GM18861 (cell line): Measurements from ENCODE around the gene DIRAS1.

ENCODE experiments used
- ATAC-seq: cut with Tn5 transposase; IDR thresholded peaks from one replicate; pipeline ENCODE4 v1.9.1; 2021; ENCODE audit not compliant: unreplicated experiment

Gene DIRAS1, protein sequence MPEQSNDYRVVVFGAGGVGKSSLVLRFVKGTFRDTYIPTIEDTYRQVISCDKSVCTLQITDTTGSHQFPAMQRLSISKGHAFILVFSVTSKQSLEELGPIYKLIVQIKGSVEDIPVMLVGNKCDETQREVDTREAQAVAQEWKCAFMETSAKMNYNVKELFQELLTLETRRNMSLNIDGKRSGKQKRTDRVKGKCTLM

DNA sequence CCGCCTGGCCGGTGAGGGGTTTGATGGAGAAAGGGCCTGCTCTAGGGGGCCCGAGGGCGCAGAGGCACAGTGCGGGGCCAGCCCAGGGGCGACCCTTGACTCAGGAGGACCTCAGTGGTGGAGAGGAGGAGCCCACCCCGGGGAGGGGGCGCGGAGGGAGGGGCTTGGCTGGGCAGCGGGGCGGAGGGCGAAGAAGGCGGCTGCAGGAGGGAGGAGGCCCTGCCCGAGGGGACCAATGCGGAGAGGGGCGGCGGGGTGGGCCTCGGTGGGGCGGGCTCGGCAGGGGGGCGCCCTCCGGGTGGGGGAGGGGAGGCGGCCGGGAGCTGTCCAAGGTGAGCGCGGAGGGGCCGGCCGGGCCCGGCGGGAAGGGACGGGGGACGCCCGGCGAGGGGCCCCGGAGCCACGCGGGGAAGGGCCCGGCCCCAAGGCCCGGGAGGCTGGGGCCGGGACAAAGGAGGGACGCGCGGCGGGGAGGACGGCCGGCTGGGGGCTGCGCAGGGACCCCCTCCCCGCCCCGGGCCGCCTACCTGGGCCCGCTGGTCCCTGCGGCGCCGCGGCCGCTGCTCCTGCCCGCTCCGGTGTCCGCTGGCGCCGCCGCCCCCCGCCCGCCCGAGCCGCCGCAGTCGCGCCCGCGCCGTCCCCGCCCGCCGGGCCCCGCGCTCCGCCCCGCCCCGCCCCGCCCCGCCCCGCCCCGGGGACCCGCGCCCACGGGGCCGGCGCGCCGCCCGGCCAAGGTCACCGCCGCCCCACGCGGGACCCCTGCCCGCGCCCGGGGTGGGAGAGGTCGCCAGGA, at the start of gene DIRAS1:
TSS of gene DIRAS1 (minus strand) at position 596 of the 793 bp plus-strand sequence. CDS start 3,566 bp downstream, outside the sequence.
- no peak for ATAC-seq

DNA sequence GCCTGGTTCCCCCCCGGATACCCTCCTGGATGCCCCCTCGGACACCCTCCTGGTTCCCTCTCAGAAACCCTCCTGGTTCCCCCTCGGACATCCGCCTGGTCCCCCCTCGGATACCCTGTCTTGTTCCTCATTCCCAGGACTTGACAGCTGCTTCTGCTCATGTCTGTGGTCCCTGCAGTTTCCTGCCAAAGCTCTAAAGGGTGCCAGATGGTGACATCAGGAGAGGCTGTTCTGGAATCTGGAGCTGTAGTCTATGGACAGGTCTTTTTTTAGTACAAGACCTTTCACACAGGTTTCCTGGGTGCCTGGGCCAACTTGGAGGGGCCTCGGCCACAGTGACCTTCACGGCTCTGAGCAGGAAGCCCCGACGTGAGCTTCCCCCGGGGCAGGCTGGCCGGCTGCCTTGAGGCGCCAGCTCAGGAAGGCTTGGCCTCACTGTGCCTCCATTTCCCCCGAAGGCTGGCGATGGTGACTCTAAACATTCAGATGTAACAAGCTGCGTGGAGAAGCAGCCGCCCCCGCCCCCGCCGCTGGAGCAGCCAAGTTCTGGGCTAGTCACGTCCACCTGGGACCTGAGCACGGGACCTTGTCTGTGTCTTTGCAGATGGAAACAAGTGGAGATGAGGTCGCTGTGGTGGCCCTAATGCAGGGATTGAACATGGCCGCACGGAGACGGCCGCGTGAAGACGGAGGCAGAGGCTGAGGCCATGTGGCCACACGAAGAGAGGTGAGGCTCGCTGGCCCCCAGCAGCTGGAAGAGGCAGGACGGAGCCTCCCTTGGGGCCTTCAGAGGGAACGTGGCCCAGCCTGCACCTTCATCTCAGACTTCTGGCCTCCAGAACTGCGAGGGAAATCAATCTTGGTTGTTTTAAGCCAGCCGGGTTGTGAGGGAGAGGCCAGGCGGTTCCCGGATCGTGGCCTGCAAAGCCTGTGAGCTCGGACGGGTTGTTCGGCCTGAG, 49.2 kb upstream of the DIRAS1 start:
- ATAC-seq = no peak

DNA sequence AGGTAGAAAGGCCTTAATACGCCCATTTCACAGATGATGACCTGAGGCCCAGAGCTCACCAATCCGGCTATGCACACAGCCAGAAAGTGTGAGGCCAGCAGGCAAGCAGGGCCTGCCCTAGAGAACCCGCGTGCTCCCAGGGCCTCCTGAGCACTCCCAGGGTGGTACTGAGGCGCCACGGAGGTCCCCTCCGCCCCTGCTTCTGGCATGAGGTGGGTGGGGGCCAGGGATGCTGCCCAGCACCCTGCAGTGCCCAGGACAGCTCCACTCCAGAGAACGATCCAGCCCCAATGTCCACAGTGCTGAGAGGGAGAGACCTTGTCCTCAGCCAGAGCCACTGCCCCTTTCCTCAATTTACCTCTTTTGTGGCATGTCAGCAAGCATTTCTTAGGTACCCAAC, 48.0 kb upstream of the DIRAS1 start:
- ATAC-seq = no peak

DNA sequence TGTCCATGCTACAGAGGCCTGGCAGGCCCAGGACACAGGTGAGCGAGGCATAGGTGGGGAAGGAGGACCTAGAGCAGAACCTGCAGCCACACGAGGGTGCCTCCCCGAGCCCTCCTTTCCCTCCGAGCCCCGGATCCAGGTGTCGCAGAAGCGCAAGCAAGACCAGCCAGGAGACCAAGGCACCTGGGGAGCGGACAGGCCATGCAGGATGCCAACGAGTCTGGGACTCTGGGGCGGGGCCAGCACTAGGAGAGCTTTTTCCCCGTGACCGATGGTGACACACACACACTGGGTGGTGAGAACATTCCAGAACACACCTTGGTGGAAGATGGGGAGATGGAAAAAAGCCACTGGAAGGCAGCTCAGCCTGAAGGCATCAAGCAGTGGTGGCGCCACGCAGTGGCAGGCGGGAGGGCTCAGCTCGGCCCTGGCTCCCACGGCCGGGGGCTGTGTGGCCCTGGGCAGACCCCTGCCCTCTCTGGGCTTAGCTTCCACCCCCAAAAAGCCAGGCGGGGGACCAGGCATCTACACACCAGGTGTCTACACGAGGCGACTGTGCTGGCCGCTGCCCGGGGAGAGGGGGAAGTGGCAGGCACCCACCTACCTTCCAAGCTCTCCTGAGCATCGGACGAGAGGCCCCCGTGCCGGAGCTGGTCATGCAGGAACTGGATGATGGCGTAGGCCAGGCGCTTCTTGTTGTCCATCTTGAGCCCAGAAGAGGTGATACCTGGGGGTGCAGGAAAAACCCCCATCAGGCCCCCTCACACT, 47.4 kb upstream of the DIRAS1 start:
- ATAC-seq = no peak

DNA sequence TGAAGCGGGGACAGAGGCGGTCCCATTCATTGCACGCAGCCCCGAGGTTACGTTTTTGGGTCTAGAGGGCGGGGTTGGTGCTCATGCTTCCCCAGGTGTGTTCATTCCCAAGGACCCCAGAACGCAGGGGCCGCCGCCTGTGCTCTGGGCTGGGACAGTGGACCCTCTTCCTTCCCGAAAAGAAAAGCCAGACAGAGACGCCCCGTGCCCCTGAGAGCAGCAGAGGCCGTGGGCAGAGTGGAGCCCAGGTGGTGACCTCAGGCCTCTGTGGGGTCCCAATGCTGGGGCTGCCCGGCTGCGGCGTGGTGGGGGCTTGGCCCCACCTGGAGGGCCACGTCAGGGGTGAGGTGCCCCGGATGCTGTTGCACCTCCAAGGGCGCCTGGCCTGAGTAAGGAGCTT, 46.5 kb upstream of the DIRAS1 start:
- ATAC-seq = no peak

DNA sequence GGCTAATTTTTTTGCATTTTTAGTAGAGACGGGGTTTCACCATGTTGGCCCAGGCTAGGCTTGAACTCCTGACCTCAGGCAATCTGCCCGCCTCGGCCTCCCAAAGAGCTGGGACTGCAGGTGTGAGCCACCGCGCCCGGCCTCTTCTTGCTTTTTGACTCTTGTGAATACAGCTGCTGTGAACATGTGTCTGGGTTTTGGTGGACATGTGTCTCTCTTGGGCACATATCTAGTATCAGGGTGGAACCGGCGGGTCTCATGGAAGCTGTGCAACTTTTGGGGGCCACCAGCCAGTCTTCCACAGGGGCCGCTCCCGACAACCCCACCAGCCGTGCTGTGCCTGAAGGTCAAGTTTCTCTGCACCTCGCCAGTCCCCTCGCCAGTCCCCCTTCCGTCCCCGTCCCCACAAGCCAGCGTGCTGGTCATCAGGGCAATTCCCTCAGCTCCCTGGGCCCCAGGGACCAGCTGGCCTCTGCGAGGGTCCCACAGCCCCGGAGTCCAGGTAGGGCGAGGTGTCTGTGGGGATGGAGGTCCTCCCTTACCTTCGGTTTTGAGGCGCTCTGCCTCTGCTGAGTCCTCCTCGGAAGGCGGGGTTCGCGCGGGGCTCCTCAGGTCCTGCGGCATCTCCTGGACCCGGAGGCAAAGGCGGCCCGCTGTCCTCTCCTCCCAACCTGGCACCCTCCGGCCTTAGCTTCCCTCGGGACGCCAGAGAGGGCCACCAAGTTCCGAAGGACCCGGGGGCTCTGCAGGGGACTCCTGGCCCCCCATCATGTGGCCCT, 45.6 kb upstream of the DIRAS1 start:
- ATAC-seq = no peak

DNA sequence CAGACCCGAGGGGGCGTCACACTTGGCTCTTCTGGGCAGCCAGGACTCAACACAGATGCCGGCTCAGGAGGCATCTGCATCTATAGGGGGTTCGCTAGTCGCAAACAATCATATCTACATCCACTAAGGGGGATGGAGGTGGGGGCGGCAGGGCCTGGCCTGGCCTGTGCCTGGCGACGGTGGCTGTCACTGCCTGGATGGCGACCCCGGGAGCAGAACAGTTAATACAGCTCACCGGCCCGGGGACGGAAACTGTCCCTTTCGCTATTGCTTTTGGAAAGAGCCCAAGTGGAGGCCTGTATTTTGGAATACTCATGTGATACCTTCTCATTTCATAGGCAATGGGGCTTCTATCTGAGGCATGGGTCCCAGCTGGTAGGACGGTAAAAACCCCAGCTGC, 44.2 kb upstream of the DIRAS1 start:
- no peak for ATAC-seq

DNA sequence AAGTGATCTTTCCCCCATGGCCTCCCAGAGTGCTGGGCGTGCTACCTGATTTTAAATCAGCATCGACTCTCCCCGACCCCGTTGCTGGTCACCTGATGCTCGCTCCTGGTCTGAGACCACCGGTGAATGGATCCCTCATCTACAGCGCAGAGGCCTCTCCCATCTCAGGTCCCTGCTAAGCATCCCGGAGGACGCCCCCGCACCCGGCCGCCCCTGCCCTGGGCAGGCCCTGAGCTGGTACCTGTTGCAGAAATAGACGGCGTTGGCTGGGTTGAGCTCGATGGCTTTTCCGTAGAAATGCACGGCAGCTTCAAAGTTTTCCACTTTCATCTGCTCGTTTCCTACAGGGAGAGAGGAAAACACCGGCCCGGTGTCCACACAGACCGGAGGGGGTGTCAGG, 43.8 kb upstream of the DIRAS1 start:
- ATAC-seq = no peak

DNA sequence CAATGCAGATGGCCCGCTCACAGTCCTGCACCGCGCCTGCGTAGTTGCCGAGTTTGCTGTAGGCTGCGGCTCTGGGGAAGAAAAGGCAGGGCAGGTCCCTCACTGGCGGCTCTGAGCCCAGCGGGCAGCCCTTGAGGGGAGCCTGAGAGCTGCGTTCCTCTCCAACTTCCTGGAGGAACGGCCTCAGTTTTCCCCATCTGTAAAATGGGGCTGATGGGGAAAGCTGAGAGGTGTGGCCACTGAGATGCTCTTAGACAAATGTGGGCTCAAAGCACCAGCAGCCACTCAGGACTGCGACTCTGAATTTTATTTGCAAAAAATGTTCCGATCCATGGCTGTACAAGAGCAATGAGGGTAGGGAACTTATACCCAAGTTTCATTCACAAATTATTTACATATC, 42.5 kb upstream of the DIRAS1 start:
- no peak for ATAC-seq

DNA sequence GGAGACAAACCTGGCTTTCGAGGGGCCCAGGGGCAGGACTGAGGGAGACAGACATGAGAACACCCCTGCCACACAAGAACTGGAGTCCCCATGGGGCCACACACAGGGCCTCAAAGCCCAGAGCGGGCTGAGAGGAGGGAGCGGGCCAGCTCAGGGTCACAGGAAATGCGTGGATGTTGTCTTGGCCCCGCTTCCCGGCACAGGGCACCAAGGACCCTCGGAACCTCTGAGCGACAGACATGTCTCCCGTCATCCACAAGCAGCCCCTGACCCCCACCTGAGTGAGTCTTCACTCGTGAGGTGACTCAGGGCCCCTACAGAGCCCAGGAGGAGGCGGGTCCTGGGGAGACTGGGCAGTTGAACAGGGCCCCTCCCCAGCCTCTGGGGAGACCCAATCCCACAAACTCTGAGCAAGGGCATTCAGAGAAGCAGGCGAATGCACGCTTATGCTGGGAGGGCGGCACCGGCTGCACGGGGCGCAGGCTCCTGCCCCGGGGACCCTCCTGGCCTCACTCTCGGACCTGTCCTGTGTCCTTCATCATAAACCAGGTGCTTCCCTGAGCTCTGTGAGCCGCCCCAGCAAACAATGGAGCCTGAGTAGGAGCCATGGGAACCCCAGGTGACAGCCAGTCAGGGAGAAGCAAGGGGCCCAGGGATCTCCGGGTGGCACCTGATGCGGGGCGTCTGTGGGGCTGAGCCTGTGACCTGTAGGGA, 41.8 kb upstream of the DIRAS1 start:
- ATAC-seq = no peak

DNA sequence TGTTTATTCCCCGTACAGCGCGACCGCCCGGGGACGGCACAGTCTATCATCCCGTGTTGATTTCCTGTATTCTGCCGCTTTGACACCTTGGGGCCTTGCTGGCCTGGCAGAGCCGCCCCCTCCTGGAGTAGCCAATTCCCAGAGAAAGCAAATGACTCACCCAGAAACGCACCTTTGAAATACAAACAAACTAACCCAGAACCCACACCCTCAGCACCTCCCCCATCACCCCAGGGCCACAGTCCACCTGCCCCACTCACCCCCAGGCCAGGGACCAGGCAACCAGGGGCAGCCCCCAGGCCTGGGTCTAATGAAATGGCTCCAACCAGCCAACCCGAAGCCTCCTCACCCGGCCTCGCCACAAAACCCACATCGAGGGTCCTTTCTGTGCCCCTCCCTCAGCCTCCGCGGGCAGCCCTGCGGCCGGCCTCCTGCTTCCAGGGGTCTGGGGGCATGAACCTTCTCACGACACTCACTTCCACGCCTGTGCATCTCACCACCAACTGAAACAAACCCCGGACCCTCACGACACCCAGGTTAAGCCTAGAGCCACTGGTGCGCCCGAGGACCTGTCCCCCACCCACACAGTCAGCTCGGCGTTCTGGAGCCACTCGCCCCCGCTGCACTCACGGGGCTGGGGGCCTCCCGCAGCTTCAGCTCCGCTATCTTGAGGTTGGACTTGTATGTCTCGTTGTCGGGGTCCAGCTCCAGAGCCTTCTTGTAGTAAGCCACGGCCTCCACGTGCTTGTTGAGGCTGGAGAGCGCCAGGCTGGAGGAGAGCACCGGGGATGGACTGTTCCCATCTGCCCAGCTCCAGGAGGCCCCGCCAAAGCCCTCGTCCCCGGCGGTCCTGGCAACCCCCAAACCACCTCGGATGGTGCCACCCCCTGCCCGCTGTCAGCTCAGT, 41.0 kb upstream of the DIRAS1 start:
- no peak for ATAC-seq

DNA sequence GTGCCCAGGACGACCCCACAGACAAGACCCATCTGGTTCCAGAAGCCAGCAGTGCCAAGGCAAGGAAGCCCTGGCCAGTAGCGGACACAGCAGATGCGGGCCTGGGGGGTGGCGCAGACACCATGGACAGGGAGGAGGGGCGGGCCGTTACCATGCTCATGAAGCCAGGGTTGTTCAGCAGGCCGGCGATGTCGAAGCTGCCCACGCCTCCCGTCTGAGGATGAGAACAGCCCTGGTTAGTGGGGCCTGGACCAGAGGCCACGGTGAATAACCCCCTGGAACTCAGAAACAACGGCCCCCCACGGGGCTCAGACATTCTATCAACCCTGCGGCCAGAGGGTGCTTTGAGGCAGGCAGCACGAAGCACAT, 40.1 kb upstream of the DIRAS1 start:
- ATAC-seq = no peak

DNA sequence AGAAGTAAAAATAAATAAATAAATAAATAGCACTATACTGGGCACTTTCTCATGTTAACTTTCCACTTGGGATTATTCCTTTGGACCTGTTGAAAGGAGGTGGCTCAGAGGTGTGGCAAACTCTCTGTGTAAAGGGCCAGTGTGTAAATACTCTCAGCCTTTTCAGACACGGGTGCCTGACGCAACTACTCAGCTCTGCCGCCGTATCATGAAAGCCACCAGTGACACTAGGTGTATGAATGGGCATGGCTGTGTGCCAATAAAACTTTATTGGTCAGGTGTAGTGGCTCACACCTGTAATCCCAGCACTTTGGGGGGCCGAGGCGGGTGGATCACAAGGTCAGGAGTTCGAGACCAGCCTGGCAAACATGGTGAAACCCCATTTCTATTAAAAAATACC, 38.8 kb upstream of the DIRAS1 start:
- no peak for ATAC-seq

DNA sequence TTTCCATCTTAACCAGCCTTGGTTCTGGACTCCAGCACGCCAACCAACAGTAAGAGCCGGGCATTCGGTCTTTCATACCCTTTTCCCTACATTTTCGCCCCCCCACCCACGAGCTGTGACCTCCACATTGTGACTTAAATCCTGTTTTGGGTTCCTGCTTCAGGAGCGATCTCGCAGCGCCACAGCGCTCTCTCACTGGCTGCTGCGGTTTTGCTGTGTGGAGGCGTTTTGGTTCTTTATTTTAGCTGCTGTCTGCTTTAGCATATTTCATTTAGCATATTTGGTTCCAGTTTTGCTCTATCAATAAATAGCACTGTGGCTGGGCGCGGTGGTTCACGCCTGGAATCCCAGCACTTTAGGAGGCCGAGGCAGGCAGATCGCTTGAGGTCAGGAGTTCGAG, 38.2 kb upstream of the DIRAS1 start:
- no peak for ATAC-seq

DNA sequence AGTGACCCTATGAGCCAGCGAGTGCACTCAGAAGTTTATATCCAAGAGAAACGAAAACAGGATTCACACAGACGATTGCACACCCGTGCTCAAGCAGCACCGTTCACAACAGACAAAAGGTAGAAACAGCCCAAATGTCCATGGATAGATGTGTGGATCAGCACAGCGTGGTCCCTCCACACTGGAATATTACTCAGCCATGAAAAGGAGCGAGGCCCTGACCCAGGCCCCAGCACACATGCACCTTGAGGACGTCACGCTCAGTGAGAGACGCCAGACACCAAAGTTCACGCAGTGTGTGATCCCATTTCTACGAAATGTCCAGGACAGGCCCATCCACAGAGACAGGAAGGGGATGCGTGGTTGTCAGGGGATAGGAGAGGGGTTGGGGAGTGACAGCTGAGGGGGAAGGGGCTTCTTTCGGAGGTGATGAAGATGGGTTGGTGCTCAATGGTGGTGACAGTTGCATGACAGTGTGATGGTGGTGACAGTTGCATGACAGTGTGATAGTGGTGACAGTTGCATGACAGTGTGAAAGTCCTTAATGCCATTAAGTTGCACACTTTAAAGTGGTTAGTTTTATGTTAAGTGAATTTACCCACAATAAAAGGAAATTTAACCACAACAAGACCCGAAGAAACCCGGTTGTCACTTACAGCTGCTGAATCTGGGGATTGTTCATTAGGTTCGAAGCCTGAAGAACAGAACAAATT, 37.6 kb upstream of the DIRAS1 start:
- no peak for ATAC-seq

DNA sequence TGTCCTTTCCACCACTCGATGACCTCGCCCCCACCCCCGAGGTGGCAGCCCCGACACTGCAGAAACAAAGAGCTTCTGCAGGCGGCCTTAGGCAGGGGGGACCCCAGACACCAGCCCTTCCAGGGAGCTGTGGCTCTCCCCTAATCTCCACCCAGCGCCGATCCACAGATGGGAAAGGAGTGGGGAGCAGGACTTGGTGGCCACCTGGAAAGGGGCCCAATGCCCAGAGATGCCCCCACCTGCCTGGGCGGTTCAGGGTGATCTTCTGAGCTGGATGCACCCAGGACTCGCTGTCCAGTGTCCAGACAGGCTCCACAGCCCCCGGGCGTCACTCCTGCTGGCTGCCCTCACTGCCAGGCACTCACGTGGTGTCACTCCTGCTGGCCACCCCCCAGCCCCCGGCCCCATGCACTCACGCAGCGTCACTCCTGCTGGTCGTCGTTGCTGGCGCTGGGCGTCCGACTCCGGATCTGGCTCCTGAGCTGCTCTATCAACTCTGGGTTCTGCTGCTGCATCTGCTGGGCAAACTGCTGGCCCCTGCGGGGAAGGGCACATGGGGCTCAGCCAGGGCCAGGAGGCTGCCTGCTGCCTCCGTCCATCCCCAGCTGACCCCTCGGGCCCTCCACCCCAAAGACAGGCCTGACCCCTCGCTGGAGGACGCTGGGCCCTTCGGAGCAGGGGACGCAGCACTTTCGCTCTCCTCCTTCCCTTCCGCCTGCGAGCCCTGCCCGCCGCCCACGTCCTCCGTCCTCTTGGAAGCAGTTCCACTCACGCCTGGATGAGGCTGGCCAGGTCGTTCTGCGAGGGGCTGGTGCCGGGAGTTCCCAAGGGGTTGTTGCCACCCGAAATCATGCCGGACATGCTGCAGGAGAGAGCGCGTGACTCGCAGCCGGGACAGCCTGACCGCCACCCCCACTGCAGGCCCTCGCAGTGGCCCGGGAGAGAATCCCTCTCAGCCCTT, 36.0 kb upstream of the DIRAS1 start:
- no peak for ATAC-seq

DNA sequence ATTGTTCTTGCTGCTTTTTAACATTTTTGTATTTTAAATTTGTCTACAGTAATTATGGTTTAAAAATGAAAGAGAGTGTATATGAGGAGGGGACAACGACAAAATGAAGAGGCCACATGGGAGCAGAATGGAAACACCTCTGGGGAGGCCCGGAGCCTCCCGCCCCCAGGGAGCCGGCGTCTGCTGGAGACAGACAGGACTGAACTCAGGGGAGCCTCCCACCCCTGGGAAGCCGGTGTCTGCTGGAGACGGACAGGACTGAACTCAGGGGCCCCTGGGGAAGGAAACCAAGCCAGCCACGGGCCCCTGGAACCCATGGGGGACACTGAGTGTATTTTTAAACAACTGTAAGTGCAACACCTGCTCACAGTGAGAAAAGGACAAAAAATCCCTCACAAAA, 35.3 kb upstream of the DIRAS1 start:
- no peak for ATAC-seq
